A549 (cell line): Measurements from ENCODE around the gene ZNF521. TPM values are rescaled to one million over a fixed set of nuclear protein-coding genes. Genes with fewer than 3 reads are reported as not detected.

Source experiments
- ATAC-seq, 2 experiments: fragments of 200-7000 bp in 1 of 2; fragments of >200 bp in 1 of 2; cut with Nextera tagmentation in 1 of 2; cut with Tn5 transposase in 1 of 2; 3 replicates each; pipeline versions ENCODE4 v1.8.0 to v1.9.1; 2018 to 2020; ENCODE audit warnings: mild to moderate bottlenecking in 1 of 2, moderate library complexity in 1 of 2
- CTCF ChIA-PET: fragments of 300-600 bp; sonication (Branson Sonifier 250); formaldehyde crosslinking; extraction: SDS; loops from one replicate; lab custom pipeline; 2021; ENCODE audit warnings: antibody characterized with exemption, inconsistent platforms; lab: Yijun Ruan, JAX
- POLR2A ChIA-PET: fragments of 350-600 bp; formaldehyde crosslinking; extraction: SDS; loops from one replicate; lab custom pipeline; 2021; ENCODE audit warnings: antibody characterized with exemption, inconsistent platforms; lab: Yijun Ruan, JAX
- DNase-seq, 2 experiments: peaks; one replicate each; pipeline versions ENCODE4 v3.0.0 to v3.0.0-alpha.2; 2011 to 2016; ENCODE audit warnings: low read depth in 1 of 2, low spot score in 1 of 2
- FAIRE-seq: peaks from 2 replicates; lab custom pipeline; 2011; peaks lifted over from hg19 to GRCh38; lab: Jason Lieb, UNC
- H3K27ac ChIP-seq, 2 experiments: fragments of >200 bp; sonication (Bioruptor Twin); formaldehyde crosslinking; 3 replicates each; pipeline ENCODE4 v1.5.1; 2016 to 2017
- H3K4me1 ChIP-seq: fragments of >200 bp; sonication (Bioruptor Twin); formaldehyde crosslinking; 3 replicates; pipeline ENCODE4 v1.6.1; 2016
- H3K4me2 ChIP-seq: fragments of >200 bp; sonication (Bioruptor Twin); formaldehyde crosslinking; 3 replicates; pipeline ENCODE4 v1.6.1; 2016
- H3K4me3 ChIP-seq: fragments of >200 bp; sonication (Bioruptor Twin); formaldehyde crosslinking; 3 replicates; pipeline ENCODE4 v1.5.1; 2016
- H3K9me3 ChIP-seq: fragments of >200 bp; sonication (Bioruptor Twin); formaldehyde crosslinking; 3 replicates; pipeline ENCODE4 v1.6.1; 2016
- BHLHE40 ChIP-seq: IDR thresholded peaks from 2 replicates; pipeline ENCODE4 v1.6.1; 2012; ENCODE audit warnings: low read depth, low read length, inconsistent platforms
- CBX8 ChIP-seq: fragments of 200-600 bp; sonication (generic); IDR thresholded peaks from 2 replicates; pipeline ENCODE4 v1.6.1; 2016
- CHD4 ChIP-seq: fragments of 200-600 bp; sonication (generic); IDR thresholded peaks from 2 replicates; pipeline ENCODE4 v1.6.1; 2016; ENCODE audit warnings: antibody characterized with exemption, mild to moderate bottlenecking, borderline replicate concordance
- E2F6 ChIP-seq: IDR thresholded peaks from 2 replicates; pipeline ENCODE4 v1.6.1; 2012; ENCODE audit warnings: low read depth, borderline replicate concordance
- EHF ChIP-seq: fragments of 250-450 bp; sonication (Bioruptor Pico); IDR thresholded peaks from 2 replicates; pipeline ENCODE4 v1.5.0; 2020; ENCODE audit warnings: mild to moderate bottlenecking
- EP300 ChIP-seq, 2 experiments: fragments of >200 bp; sonication (Bioruptor Twin); formaldehyde crosslinking; IDR thresholded peaks; 2 replicates in 1 of 2; 3 replicates in 1 of 2; pipeline ENCODE4 v1.6.1; 2016 to 2017
- ESRRA ChIP-seq: fragments of 150-350 bp; IDR thresholded peaks from 2 replicates; pipeline ENCODE4 v1.6.1; 2014; ENCODE audit warnings: mild to moderate bottlenecking, low read length, borderline replicate concordance
- FOSB ChIP-seq: fragments of 250-450 bp; sonication (Bioruptor Pico); IDR thresholded peaks from 2 replicates; pipeline ENCODE4 v1.5.0; 2020; ENCODE audit warnings: mild to moderate bottlenecking, moderate library complexity
- FOSL2 ChIP-seq, 2 experiments: fragments of 450-650 bp in 1 of 2; fragments of >200 bp in 1 of 2; sonication (Bioruptor Twin) in 1 of 2; formaldehyde crosslinking; IDR thresholded peaks; 2 replicates each; pipeline versions ENCODE4 v1.5.0 to v1.6.1; 2016 to 2020; ENCODE audit warnings: mild to moderate bottlenecking in 1 of 2, moderate library complexity in 1 of 2
- FOXS1 ChIP-seq: fragments of 250-450 bp; sonication (Bioruptor Pico); IDR thresholded peaks from 2 replicates; pipeline ENCODE4 v1.5.0; 2020; ENCODE audit warnings: mild to moderate bottlenecking, moderate library complexity
- HDAC2 ChIP-seq: fragments of 200-600 bp; sonication (generic); IDR thresholded peaks from 2 replicates; pipeline ENCODE4 v1.6.1; 2016
- HOXA7 ChIP-seq: fragments of 250-450 bp; sonication (Bioruptor Pico); IDR thresholded peaks from 2 replicates; pipeline ENCODE4 v1.5.0; 2020; ENCODE audit warnings: mild to moderate bottlenecking, moderate library complexity
- HOXB13 ChIP-seq: fragments of 250-450 bp; sonication (Bioruptor Pico); IDR thresholded peaks from 2 replicates; pipeline ENCODE4 v1.5.0; 2020; ENCODE audit warnings: low read depth, mild to moderate bottlenecking, moderate library complexity
- JUNB ChIP-seq: fragments of >200 bp; sonication (Bioruptor Twin); formaldehyde crosslinking; IDR thresholded peaks from 2 replicates; pipeline ENCODE4 v1.6.1; 2016
- MYC ChIP-seq: IDR thresholded peaks from 2 replicates; pipeline ENCODE4 v1.6.1; 2012; ENCODE audit warnings: mild to moderate bottlenecking, inconsistent platforms, low read length, improper control_type of control experiment, borderline replicate concordance
- NFE2L2 ChIP-seq: fragments of 150-350 bp; conservative IDR thresholded peaks from 2 replicates; pipeline ENCODE4 v1.6.1; 2014; ENCODE audit warnings: low read length
- PHF8 ChIP-seq: fragments of 200-600 bp; sonication (generic); IDR thresholded peaks from 2 replicates; pipeline ENCODE4 v1.6.1; 2016; ENCODE audit warnings: low read depth, mild to moderate bottlenecking, antibody characterized with exemption, moderate library complexity, borderline replicate concordance
- POLR2A ChIP-seq: IDR thresholded peaks from 2 replicates; pipeline ENCODE4 v1.6.1; 2012; ENCODE audit warnings: mild to moderate bottlenecking, low read length
- RAD21 ChIP-seq, 2 experiments: fragments of >200 bp in 1 of 2; sonication (Bioruptor Twin) in 1 of 2; formaldehyde crosslinking in 1 of 2; IDR thresholded peaks in 1 of 2; conservative IDR thresholded peaks in 1 of 2; 2 replicates in 1 of 2; 3 replicates in 1 of 2; pipeline ENCODE4 v1.6.1; 2012 to 2018; ENCODE audit warnings: inconsistent platforms in 1 of 2
- RCOR1 ChIP-seq: fragments of 150-350 bp; IDR thresholded peaks from 2 replicates; pipeline ENCODE4 v1.6.1; 2014; ENCODE audit warnings: antibody characterized with exemption, low read length, low read depth
- RFX5 ChIP-seq: fragments of 450-650 bp; IDR thresholded peaks from 2 replicates; pipeline ENCODE4 v1.7.1; 2014; ENCODE audit warnings: antibody characterized with exemption, mild to moderate bottlenecking, moderate library complexity
- RNF2 ChIP-seq: fragments of 200-600 bp; sonication (generic); IDR thresholded peaks from 2 replicates; pipeline ENCODE4 v1.6.1; 2016; ENCODE audit warnings: low read depth, mild to moderate bottlenecking, antibody characterized with exemption, moderate library complexity, borderline replicate concordance
- SMC3 ChIP-seq: fragments of >200 bp; sonication (Bioruptor Twin); formaldehyde crosslinking; IDR thresholded peaks from 3 replicates; pipeline ENCODE4 v1.6.1; 2018; ENCODE audit warnings: inconsistent platforms
- TP53 ChIP-seq: fragments of 250-450 bp; sonication (Bioruptor Pico); IDR thresholded peaks from 2 replicates; pipeline ENCODE4 v1.5.0; 2021; ENCODE audit warnings: mild to moderate bottlenecking, moderate library complexity
- USF2 ChIP-seq: fragments of 450-650 bp; IDR thresholded peaks from 2 replicates; pipeline ENCODE4 v1.6.1; 2014; ENCODE audit warnings: antibody characterized with exemption
- ZC3H11A ChIP-seq: fragments of 450-650 bp; IDR thresholded peaks from 2 replicates; pipeline ENCODE4 v1.6.1; 2014; ENCODE audit warnings: antibody characterized with exemption, mild to moderate bottlenecking
- ZFP36 ChIP-seq: fragments of 450-650 bp; IDR thresholded peaks from 2 replicates; pipeline ENCODE4 v1.6.1; 2014; ENCODE audit warnings: borderline replicate concordance; ENCODE audit not compliant: partially characterized antibody
- ZSCAN20 ChIP-seq: fragments of 250-450 bp; sonication (Bioruptor Pico); IDR thresholded peaks from 2 replicates; pipeline ENCODE4 v1.8.0; 2022; ENCODE audit warnings: mild to moderate bottlenecking, moderate library complexity
- WGBS: methylation state at CpG from one replicate; pipeline ENCODE4 v1.1.6; 2017; ENCODE audit errors: missing lambda C conversion rate; 5-methylcytosine and 5-hydroxymethylcytosine counted together
- polyA plus RNA-seq, 4 experiments: library from polyadenylated mRNA; depleted of rRNA in 3 of 4; stranded (reverse); fragments of >200 nt; fragmentation: RNase III in 1 of 4; extraction: RNeasy Plus Mini Kit Qiagen cat#74134 plus additional on column Dnase treatment in 1 of 4; gene quantifications; 2 replicates in 3 of 4; 3 replicates in 1 of 4; pipeline ENCODE4 v1.2.3, GENCODE V29; 2011 to 2017

The ZNF521 gene
- polyA plus RNA-seq, 2 of the 4 experiments (the other 2 are of a cell fraction): not detected

GRCh38 chr18:25077944-25078723, 273.8 kb downstream of the ZNF521 start:
- no peak overlapping the region for H3K27ac ChIP-seq
- POLR2A ChIA-PET: no interaction called here
- H3K9me3 ChIP-seq: no peaks in the 10 kb centered on the region
- no peaks in the 10 kb centered on the region for H3K4me1 ChIP-seq
- TF ChIP-seq E2F6 (no peak), PHF8 (no peak), ESRRA (no peak), SMC3 (no peak), RAD21 (conservative IDR thresholded peaks at IDR 0.05 in 1 of 2, IDR thresholded peaks at IDR 0.05 in 1 of 2) (no peak), FOXS1 (CRISPR knock-in tag) (no peak), CHD4 (no peak), FOSL2 (IDR thresholded peaks at IDR 0.05) (no peak), FOSL2 (CRISPR knock-in tag; IDR thresholded peaks at IDR 0.05) (no peak)
- H3K4me3 ChIP-seq: no peak overlapping the region
- no peak overlapping the region for H3K4me2 ChIP-seq
- DNase-seq (no peak), ATAC-seq (no peak), FAIRE-seq (no peak)
- 37% methylated on average over 18 of the region's 18 CpGs for WGBS
- CTCF ChIA-PET: no interaction called here

- ATAC-seq (no peak), FAIRE-seq (no peak), DNase-seq (no peak)
- CTCF ChIA-PET: no interaction called here
- no peak for TF ChIP-seq RCOR1
- TF ChIP-seq CHD4: no peak
- no peak for TF ChIP-seq ZSCAN20 (CRISPR knock-in tag)
- TF ChIP-seq HOXB13 (CRISPR knock-in tag): no peak
- no peak for TF ChIP-seq POLR2A
- TF ChIP-seq MYC: no peak
- TF ChIP-seq HDAC2: no peak
- no peak for TF ChIP-seq CBX8
- no peak for TF ChIP-seq USF2
- no peak for TF ChIP-seq E2F6
- TF ChIP-seq EP300 (IDR thresholded peaks at IDR 0.05): no peak
- no peak for TF ChIP-seq ZC3H11A
- TF ChIP-seq RNF2: no peak
- no peak for TF ChIP-seq SMC3
- 49% methylated on average over 19 of the region's 19 CpGs for WGBS
- Histone ChIP-seq H3K4me1 (no peaks in the 10 kb centered on the region), H3K27ac (no peak overlapping the region), H3K4me2 (no peak overlapping the region), H3K4me3 (no peak overlapping the region), H3K9me3 (no peaks in the 10 kb centered on the region)
- POLR2A ChIA-PET: no interaction called here
Measured at GRCh38 chr18:25077038-25077943, 274.7 kb downstream of the ZNF521 start.

- DNase-seq (no peak), FAIRE-seq (no peak), ATAC-seq (no peak)
- no peaks in the 10 kb centered on the region for H3K9me3 ChIP-seq
- WGBS: 15% methylated on average over 3 of the region's 3 CpGs
- no peak overlapping the region for H3K4me3 ChIP-seq
- ChIA-PET CTCF (no interaction called here), POLR2A (no interaction called here)
- no peak overlapping the region for H3K27ac ChIP-seq
- no peak overlapping the region for H3K4me2 ChIP-seq
- TF ChIP-seq NFE2L2 (no peak), HOXA7 (CRISPR knock-in tag) (no peak), RAD21 (conservative IDR thresholded peaks at IDR 0.05 in 1 of 2, IDR thresholded peaks at IDR 0.05 in 1 of 2) (no peak), FOSB (no peak), ESRRA (no peak), BHLHE40 (no peak), MYC (no peak), ZFP36 (no peak), RFX5 (no peak), EHF (CRISPR knock-in tag) (no peak), TP53 (CRISPR knock-in tag) (no peak), JUNB (no peak)
- H3K4me1 ChIP-seq: no peaks in the 10 kb centered on the region
Measured at GRCh38 chr18:25075783-25076182, 276.2 kb downstream of the ZNF521 start.
